HG03175 (cell line): ENCODE data around the gene RBM20.
"Not testable (repeated sequence)": the region's sequence is repeated elsewhere in the genome, so short reads cannot be mapped to it uniquely, and the experiment has no call there.

Experiments
- ATAC-seq: cut with Tn5 transposase; IDR thresholded peaks from one replicate; pipeline ENCODE4 v1.9.1; 2021; ENCODE audit warnings: mild to moderate bottlenecking, moderate library complexity; ENCODE audit not compliant: unreplicated experiment

RBM20 gene

GRCh38 chr10:110647136-110647430 is 2.9 kb downstream of the RBM20 start:
- ATAC-seq: no peak

DNA sequence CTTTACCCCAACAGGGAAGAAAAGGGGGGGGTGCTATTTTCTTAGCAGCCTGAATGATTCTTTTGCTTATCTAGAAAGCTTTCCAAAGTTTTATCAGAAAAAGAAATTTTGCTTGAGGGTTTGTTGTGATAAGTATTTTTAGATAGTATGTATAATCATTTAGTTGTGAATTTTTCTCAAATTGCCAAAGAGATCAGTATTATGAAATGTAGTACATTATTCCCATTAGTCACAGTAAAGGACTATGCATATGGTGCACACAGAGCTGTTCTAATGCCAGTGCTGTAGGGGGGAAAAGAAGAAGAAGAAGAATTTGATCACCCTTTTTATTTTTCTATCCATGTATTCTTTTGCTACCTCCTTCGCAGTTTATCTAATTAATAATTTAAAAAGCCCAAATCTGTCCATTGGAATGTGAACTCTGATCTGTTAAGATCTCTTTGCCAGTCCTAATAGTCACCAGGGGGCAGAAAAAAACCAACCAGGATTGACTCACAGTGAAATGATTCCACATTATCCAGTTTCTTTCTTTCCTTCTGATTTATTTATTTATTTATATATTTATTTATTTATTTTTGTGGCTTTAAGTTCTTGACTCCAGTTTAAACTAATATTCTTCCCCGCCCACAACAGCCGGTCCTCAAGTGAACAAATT is 4.7 kb downstream of the RBM20 start:
- ATAC-seq: no peak

GRCh38 chr10:110649347-110650264 is 5.5 kb downstream of the RBM20 start:
- ATAC-seq: no peak

- ATAC-seq: no peak
Observed at GRCh38 chr10:110650265-110650668, 6.1 kb downstream of the RBM20 start.

- peak; percentile 70 for ATAC-seq
Observed at GRCh38 chr10:110651044-110651958, 7.2 kb downstream of the RBM20 start.

DNA sequence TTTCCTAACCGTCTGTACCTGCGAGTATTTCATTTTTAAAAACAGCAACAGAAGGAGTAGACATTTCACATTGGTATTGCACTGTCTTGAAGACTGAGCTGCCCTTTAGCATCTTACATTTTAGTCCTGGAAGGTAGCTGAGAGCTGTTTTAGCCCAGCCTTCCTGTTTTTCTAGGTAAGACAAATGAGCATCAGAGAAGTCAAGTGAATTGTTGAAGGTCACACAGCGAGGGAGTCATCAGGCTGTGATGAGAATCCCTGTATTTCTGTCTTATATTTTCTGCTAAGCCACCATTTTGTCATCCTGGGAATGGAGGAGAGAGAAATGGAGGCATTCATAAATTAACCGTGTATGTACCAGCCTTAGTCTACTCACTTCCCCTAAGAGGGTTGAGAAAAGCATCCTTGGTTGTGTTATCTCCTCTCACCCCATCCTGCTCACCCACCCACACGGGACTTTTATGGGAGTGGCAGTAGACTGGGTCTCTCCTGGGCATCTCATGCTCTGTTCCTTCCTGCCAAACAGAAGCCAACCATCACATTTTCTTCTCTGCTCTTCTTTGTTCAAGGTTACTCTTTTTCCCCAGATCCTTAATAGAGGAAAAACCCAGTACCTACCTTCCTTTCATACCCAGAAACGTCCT is 8.5 kb downstream of the RBM20 start:
- ATAC-seq: no peak

DNA sequence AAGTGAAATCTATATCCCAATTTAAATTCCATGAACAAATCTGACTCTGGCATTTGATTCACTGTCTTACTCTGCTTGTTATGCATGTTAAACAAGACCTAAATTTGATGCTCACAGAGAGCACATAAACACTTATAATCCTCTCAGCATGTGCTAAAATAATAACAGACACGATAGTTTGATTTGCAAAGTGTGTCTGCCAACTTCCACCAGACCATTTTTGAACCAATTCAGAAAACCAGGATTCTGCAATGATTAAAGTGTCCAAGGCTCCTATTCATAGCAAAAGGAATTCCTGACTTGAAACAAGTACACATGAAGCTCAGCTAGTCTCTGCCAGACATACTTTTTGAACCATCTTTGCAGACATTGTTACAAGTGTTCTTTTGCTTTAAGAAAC is 11.2 kb downstream of the RBM20 start:
- no peak for ATAC-seq

DNA sequence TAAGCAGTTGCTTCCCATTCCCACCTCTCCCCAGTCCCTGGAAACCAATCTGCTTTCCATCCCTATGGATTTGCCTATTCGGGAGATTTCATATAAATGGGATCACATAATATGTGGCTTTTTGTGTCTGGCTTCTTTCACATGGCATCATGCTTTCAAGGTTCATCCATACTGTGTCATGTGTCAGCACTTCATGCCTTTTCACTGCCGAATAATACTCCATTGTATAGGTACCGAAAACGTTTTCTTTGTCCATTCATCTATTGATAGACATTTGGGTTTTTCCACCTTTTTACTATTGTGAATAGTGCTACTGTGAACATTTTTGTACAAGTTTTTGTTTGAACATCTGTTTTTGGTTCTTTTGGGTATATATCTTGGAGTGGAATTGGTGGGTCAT is 12.5 kb downstream of the RBM20 start:
- no peak for ATAC-seq

DNA sequence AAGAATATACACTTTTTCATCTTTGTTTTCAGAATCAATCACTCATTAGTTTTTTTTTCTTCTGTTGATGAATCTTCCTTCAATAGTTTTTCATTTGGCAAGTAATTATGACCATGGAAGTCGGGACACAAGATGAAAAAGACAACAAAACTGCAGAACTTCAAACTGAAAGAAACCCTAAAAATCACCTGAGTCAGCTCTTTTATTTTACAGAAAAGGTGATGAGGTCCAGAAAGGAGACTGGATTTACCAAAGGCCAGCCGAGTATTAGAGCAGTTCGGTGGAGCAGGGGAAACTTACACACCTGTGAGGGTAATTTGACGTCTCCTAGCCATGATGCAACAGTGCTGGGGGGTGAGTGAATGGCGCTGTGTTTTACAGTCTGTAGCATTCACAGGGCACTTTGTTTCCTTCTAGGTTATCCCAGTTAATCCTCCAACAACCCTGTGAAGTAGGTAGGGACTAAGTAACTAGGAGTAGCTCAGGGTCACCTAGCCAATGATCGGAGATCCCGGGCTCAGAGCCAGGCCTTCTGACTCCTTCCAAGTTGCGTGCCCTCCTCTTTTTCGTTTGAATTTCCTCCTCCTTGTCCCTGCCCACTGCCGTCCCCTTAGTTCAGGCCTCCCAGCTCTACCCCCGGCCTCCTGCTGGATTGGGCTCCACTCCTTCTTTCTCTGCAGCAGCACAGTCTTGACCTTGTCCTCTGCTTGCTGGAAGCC is 14.0 kb downstream of the RBM20 start:
- ATAC-seq: no peak

GRCh38 chr10:110659558-110659957 is 15.4 kb downstream of the RBM20 start:
- no peak for ATAC-seq

DNA sequence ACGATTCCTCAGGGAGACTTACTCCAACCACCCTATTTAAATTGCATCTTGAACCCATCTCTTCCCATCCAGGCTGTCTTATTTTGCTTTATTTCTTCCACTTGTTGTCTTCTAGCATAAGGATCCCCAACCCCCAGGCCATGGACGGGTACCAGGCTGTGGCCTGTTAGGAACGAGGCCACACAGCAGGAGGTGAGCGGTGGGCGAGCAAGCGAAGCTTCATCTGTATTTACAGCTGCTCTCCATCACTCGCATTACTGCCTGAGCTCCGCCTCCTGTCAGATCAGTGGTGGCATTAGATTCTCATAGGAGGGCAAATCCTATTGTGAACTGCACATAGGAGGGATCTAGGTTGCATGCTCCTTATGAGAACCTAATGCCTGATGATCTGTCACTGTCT is 16.2 kb downstream of the RBM20 start:
- not testable (repeated sequence) for ATAC-seq

- ATAC-seq: no peak
Observed at GRCh38 chr10:110661292-110661691, 17.2 kb downstream of the RBM20 start.

- no peak for ATAC-seq
Observed at GRCh38 chr10:110664483-110665420, 20.6 kb downstream of the RBM20 start.

DNA sequence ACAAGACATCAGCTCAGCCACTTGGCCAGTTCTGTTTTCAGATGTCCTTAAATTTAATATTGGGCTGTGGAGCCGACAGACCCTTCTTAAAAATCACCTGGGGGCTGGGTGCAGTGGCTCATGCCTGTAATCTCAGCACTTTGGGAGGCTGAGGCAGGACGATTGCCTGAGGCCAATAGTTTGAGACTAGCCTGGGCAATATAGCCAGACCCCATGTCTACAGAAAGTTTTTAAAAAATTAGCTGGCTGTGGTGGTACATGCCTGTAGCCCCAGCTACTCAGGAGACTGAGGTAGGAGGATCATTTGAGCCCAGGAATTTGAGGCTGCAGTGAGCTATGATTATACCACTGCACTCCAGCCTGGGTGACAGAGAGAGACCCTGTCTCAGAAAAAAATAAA is 22.1 kb downstream of the RBM20 start:
- not testable (repeated sequence) for ATAC-seq

GRCh38 chr10:110666673-110667072 is 22.5 kb downstream of the RBM20 start:
- ATAC-seq: no peak

GRCh38 chr10:110667620-110668343 is 23.6 kb downstream of the RBM20 start:
- ATAC-seq: no peak

DNA sequence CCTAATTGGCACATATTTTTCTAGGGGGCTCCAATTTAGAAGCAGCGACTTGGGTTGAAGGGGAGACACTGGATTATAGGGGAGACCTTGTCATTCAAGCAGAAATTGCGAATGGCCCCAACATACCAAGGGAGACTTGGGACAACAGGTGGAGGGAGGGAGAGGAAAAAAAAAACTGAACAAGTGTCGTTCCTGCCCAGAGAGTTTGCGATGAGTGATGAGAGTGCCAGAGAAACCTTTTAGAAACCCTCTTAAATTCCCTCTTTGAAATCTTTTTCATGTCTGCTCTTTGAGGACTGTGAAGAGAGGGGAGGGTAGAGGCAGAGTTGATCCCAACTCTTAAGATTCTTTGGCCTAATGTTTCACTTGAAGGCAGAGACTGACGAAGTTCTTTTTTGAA is 24.3 kb downstream of the RBM20 start:
- ATAC-seq: no peak

DNA sequence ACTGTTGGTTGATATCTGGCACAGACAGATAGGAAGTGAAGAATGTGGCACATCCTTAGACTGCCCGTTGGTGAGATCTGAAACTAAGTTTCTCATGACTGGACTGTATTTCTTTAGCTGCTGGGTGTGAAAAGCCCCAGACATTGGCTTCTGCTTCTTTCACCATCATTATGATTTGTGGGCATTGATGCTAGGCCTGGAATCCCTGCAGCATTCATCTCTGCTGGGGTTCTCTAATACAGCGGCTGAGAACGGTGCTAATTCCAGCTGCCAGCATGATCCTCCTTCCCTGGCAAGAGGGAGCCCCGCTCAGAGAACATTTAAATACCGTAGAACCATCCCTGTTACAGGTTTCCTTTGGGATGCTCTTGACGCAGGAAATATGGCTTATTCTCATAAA is 26.2 kb downstream of the RBM20 start:
- ATAC-seq: no peak
